DLD1 (cell line): ENCODE results near the gene RC3H1.

ENCODE experiments used
- in situ Hi-C: cut with HindIII; loops from 2 replicates; pipeline ENCODE4 v1.10.0; 2017; ENCODE audit warnings: low sequenced_read_pairs

Gene RC3H1

DNA sequence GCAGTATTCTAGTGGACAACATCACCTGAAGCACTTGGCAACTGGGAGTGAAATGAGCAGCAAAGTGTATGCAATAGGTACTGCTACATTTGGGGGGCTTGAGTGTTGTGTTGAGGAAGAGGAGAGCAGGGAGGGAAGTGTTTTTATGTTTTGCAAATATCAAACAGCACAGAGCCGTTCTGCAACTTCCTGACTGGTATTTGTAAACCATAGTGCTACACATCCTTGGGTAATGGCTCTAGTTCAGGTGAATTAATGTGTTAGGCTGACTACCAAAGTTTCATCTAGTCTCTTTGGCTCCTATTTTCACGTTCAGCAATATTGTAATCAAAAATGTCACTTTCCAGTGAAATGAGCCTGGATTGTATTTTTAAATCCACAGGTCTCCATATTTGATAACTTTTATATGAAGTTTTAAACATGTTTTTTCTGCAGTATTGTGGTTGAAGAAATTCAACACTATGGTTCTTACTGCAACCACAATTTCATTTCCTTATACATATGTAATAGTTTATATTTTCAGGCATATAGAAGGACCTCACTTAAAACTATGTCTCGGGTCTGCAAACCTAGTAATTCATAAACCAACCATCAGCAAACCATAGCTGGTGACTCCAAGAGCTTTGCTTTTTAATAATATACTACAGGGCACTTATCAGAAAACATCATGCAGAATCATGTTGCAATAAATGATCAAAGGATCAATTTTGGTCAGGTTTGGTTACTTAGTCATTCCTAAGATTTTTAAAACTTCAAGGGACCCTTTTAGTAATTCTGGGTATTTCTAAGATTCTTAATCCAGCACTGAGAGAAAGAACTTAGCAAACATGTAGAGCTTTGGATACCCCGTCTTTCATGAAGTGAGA, 135.2 kb downstream of the RC3H1 start:
- in situ Hi-C loops: no loop called here

DNA sequence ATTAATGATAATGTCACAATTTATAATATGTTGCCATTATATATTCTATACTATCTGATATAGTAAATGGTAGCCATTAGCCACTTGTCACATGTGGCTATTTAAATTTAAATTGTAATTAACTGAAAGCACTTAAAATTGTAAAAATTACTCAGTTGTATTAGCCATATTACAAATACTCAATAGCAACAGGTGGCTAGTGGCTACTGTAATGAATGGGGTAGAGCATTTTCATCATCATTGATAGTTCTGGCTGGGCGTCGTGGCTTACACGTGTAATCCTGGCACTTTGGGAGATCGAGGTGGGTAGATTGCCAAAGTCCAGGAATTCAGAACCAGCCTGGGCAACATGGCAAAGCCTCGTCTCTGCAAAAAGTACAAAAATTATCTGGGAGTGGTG, 137.5 kb downstream of the RC3H1 start:
- in situ Hi-C loops: no loop called here
